ENCODE data around the gene HCFC2.

Gene HCFC2

DNA sequence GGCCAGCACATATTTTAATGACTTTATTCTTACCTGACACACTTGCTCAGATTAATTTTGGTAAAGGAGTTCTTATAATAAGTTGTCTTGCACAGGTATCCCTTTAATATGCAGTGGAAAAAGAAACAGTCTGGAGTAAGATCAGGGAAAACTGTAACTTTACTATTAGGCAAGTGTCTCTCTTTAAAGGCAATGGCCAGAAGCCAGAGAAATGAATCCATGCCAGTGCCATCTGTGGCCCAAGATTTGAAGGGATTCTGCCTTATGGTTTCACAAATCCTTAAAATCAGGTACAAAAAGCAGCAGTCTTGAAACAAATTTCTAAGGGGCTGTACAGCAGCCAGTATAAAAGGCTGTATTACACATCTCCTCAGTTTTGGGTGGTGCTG, 51.2 kb downstream of the HCFC2 start:
- TF ChIP-seq, protein P1, sequence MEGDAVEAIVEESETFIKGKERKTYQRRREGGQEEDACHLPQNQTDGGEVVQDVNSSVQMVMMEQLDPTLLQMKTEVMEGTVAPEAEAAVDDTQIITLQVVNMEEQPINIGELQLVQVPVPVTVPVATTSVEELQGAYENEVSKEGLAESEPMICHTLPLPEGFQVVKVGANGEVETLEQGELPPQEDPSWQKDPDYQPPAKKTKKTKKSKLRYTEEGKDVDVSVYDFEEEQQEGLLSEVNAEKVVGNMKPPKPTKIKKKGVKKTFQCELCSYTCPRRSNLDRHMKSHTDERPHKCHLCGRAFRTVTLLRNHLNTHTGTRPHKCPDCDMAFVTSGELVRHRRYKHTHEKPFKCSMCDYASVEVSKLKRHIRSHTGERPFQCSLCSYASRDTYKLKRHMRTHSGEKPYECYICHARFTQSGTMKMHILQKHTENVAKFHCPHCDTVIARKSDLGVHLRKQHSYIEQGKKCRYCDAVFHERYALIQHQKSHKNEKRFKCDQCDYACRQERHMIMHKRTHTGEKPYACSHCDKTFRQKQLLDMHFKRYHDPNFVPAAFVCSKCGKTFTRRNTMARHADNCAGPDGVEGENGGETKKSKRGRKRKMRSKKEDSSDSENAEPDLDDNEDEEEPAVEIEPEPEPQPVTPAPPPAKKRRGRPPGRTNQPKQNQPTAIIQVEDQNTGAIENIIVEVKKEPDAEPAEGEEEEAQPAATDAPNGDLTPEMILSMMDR (IDR thresholded peaks at IDR 0.05; ENCODE audit: low read depth, low read length), result no peak
- no peak overlapping the region for H3K4me3 ChIP-seq (ENCODE audit: low read depth, low read length)
- in situ Hi-C loops (cut with HindIII; ENCODE audit: low sequenced_read_pairs), result no loop called here
- DNase-seq (ENCODE audit: low read depth, low spot score), result no peak

DNA sequence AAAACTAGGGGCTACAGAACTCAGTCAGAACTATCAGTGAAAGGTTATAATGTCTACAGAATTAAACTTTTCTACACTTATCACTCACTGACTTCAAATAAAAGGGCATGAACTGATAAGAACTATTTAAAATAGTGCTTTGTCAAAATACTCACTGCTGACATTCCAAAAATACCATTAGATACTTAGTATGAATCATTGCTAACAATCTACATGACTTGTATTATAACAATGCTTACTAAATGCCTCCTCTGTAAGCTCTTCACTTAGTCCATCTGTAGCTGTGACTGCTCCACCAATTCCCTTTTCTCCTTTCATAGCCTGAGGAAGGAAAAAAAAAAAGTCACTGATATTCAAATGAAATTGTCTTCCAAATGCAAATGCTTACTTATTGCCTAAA, 56.7 kb downstream of the HCFC2 start:
- no peak overlapping the region for H3K4me3 ChIP-seq (ENCODE audit: low read depth, low read length)
- in situ Hi-C loops (cut with HindIII; ENCODE audit: low sequenced_read_pairs), result no loop called here
- DNase-seq (ENCODE audit: low read depth, low spot score), result peak; percentile 22
- TF ChIP-seq, protein P1 (IDR thresholded peaks at IDR 0.05; ENCODE audit: low read depth, low read length), result no peak

DNA sequence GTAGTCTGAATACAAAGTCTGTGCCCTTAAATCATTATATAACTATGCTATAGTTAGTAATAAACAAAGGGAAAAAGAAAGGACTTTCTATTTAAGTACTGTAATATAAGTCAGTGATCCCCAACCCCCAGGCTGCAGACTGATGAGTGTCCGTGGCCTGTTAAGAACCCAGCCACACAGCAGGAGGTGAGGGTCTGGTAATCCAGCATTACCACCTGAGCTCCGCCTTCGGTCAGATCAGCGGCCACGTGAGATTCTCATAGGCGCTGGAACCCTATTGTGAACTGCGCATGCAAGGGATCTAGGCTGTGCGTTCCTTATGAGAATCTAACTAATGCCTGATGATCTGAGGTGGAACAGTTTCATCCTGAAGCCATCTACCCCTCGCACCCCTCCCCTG, 58.0 kb downstream of the HCFC2 start:
- in situ Hi-C loops (cut with HindIII; ENCODE audit: low sequenced_read_pairs), result no loop called here
- TF ChIP-seq, protein P1 (IDR thresholded peaks at IDR 0.05; ENCODE audit: low read depth, low read length), result no peak
- no peak for DNase-seq (ENCODE audit: low read depth, low spot score)
- no peak overlapping the region for H3K4me3 ChIP-seq (ENCODE audit: low read depth, low read length)

DNA sequence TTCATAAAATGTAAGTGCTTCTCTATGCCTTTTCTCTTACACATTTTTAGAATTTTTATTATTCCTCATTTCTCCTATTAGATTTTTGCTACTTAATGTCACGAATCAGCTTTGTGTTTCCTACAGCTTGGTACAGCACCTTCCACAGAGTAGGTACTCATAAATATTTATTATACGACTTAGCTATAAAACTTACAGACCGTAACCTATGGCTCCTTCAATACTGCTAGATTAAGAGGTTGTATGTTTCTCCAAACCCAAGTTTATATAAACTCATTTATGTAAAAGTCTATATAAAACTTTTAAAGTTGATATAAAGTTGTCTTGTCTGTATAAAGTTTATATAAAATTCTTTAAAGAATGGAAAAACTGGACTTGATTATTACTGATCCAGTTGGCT, 62.2 kb downstream of the HCFC2 start:
- no peak for DNase-seq (ENCODE audit: low read depth, low spot score)
- no peak overlapping the region for H3K4me3 ChIP-seq (ENCODE audit: low read depth, low read length)
- TF ChIP-seq, protein P1 (IDR thresholded peaks at IDR 0.05; ENCODE audit: low read depth, low read length), result no peak
- in situ Hi-C loops (cut with HindIII; ENCODE audit: low sequenced_read_pairs), result no loop called here

DNA sequence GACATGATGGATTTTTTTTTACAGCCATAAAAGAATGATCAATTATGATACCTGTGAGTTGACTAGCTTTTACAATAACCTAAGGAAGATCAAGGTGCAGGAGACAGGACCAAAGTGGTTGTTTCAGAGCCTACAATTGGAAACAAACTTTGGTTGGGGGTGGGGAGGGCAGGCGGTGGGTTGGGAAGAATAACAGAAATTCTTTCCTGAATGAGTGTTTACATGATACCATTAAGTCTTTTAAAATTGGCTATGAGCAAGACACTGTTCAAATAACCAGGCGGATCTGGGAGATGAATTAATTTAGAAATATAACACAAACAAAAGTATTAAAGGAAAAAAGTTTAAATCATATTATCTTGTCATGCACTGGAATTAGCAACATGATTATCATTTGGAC, 66.4 kb downstream of the HCFC2 start:
- H3K4me3 ChIP-seq (ENCODE audit: low read depth, low read length), result no peak overlapping the region
- TF ChIP-seq, protein P1 (IDR thresholded peaks at IDR 0.05; ENCODE audit: low read depth, low read length), result no peak
- DNase-seq (ENCODE audit: low read depth, low spot score), result peak; percentile 12
- in situ Hi-C loops (cut with HindIII; ENCODE audit: low sequenced_read_pairs), result no loop called here

DNA sequence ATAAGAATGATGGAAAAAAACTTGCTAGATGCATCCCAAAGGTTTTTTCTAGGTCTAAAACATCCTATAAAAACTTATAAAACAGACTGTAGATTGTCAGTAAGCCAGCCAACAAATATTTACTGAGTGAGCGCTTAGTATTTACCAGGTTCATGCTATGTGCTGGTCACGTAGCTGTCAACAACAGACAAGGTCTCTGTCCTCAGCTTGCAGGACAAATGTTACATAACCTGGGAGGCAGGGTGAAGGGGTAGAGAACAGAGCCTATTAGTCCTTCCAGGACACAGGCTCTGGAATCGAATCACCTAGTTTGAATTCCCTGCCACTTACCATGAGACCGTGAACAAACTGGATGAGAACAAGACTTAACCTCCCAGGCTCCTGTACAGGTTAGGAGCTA, 67.3 kb downstream of the HCFC2 start:
- TF ChIP-seq, protein P1 (IDR thresholded peaks at IDR 0.05; ENCODE audit: low read depth, low read length), result no peak
- no peak for DNase-seq (ENCODE audit: low read depth, low spot score)
- H3K4me3 ChIP-seq (ENCODE audit: low read depth, low read length), result no peak overlapping the region
- in situ Hi-C loops (cut with HindIII; ENCODE audit: low sequenced_read_pairs), result no loop called here

DNA sequence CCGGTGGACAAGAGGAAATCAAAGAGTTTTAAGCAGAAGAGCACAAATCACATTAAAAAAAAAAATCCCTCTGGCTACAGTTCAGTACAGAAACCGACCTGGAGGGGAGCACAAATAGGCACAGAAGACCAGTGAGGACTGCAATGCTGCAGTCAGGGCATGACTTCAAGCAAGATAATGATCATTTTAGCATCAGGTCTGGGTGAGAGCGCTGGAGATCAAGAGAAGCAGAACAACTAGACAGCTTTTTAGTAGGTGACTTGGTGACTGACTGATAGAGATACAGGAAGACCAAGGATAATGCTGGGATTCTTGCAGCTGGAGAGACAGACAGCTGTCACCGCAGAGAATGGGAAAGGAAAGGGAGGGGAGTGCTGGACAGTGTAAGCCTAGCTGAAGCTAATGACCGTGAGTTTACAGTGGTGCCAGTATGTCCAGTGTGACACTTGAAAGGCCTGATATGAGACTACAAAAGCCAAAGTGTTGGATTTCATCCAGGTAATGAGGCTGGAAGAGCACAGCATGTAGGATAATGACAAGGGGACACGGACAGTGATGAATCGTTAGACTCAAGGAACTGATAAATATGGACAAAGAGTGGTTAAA, 68.1 kb downstream of the HCFC2 start:
- DNase-seq (ENCODE audit: low read depth, low spot score), result no peak
- TF ChIP-seq, protein P1 (IDR thresholded peaks at IDR 0.05; ENCODE audit: low read depth, low read length), result no peak
- in situ Hi-C loops (cut with HindIII; ENCODE audit: low sequenced_read_pairs), result no loop called here

More for the DNA sequence above, 68.1 kb downstream of the HCFC2 start:
- H3K4me3 ChIP-seq (ENCODE audit: low read depth, low read length), result no peak overlapping the region
